ENCODE results near the gene CHRND. TPM values are rescaled to one million over a fixed set of nuclear protein-coding genes. Genes with fewer than 3 reads are reported as not detected.
"Not testable (repeated sequence)": the region's sequence is repeated elsewhere in the genome, so short reads cannot be mapped to it uniquely, and the experiment has no call there.

Gene CHRND
- total and polyA plus RNA-seq, 4 donors = not detected

DNA sequence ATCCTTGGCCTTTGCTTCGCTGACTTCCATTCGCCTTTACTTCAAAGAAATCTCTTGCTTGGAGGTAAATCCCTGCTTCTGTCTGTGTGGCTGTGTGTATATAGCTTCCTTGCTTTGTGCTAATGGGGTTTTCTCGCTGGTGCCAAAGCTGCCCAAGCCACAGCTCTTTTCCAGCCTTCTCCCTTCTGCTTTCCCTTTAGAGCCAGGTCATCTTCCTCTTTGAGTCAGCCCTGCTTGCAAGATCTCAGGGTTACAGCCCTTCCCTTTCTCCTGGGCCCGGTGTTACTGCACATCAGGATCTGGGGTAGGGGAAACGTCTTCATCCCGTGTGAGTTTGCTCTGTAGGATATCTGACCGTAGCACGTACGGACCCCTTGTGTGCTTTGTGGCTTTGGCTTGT, 43.6 kb downstream of the CHRND start:
- Histone ChIP-seq H3K9ac (ENCODE audit: low read depth in 1 of 2, low read length in 2 of 2) (no peak overlapping the region), H3K27me3 (ENCODE audit: control insufficient read depth in 4 of 4, insufficient read depth in 4 of 4, low read length in 3 of 4) (no peaks in the 10 kb centered on the region), H3K4me3 (ENCODE audit: low read depth in 1 of 3, low read length in 3 of 3) (no peak overlapping the region), H3K27ac (ENCODE audit: low read depth in 1 of 2, low read length in 2 of 2) (no peak overlapping the region), H3K9me3 (ENCODE audit: control insufficient read depth in 4 of 4, low read length in 3 of 4) (no peaks in the 10 kb centered on the region), H3K4me1 (ENCODE audit: control insufficient read depth in 4 of 4, insufficient read depth in 4 of 4, low read length in 3 of 4) (peaks cover 11 to 33% (median 30%) of the 10 kb centered on the region in 4 donors), H3K36me3 (ENCODE audit: control insufficient read depth in 4 of 4, insufficient read depth in 3 of 4, low read depth in 1 of 4, low read length in 3 of 4) (peaks cover 7 to 49% (median 40%) of the 10 kb centered on the region in 4 donors)
- no peak for DNase-seq (ENCODE audit: low spot score)
- TF ChIP-seq ZBTB33 (IDR thresholded peaks at IDR 0.05) = no peak
- no peak for TF ChIP-seq JUND (IDR thresholded peaks at IDR 0.05)
- TF ChIP-seq TAF1 (conservative IDR thresholded peaks at IDR 0.05) = no peak
- no peak for TF ChIP-seq EGR1 (IDR thresholded peaks at IDR 0.05; ENCODE audit: low read depth in 2 of 2)
- no peak for TF ChIP-seq FOXA2 (IDR thresholded peaks at IDR 0.05)
- TF ChIP-seq SP1 (IDR thresholded peaks at IDR 0.05) = no peak
- 94% methylated on average over 9 of the region's 9 CpGs for WGBS

GRCh38 chr2:232570481-232570880, 44.5 kb downstream of the CHRND start:
- H3K36me3 ChIP-seq (ENCODE audit: control insufficient read depth in 4 of 4, insufficient read depth in 3 of 4, low read depth in 1 of 4, low read length in 3 of 4) = peaks cover 7 to 42% (median 34%) of the 10 kb centered on the region in 4 donors
- 94% methylated on average over 6 of the region's 6 CpGs for WGBS
- not testable (repeated sequence) for H3K9ac ChIP-seq (ENCODE audit: low read depth in 1 of 2, low read length in 2 of 2); H3K4me3 ChIP-seq (ENCODE audit: low read depth in 1 of 3, low read length in 3 of 3); H3K27me3 ChIP-seq (ENCODE audit: control insufficient read depth in 4 of 4, insufficient read depth in 4 of 4, low read length in 3 of 4); DNase-seq (ENCODE audit: low spot score); H3K27ac ChIP-seq (ENCODE audit: low read depth in 1 of 2, low read length in 2 of 2); H3K9me3 ChIP-seq (ENCODE audit: control insufficient read depth in 4 of 4, low read length in 3 of 4)
- peaks cover 13 to 41% (median 38%) of the 10 kb centered on the region in 4 donors for H3K4me1 ChIP-seq (ENCODE audit: control insufficient read depth in 4 of 4, insufficient read depth in 4 of 4, low read length in 3 of 4)

GRCh38 chr2:232571026-232571474, 45.1 kb downstream of the CHRND start:
- Histone ChIP-seq H3K27ac (ENCODE audit: low read depth in 1 of 2, low read length in 2 of 2) (peak overlapping the region in 1 of 2 donors; percentile 2), H3K9ac (ENCODE audit: low read depth in 1 of 2, low read length in 2 of 2) (no peak overlapping the region), H3K27me3 (ENCODE audit: control insufficient read depth in 4 of 4, insufficient read depth in 4 of 4, low read length in 3 of 4) (no peaks in the 10 kb centered on the region), H3K36me3 (ENCODE audit: control insufficient read depth in 4 of 4, insufficient read depth in 3 of 4, low read depth in 1 of 4, low read length in 3 of 4) (peaks cover 4 to 39% (median 32%) of the 10 kb centered on the region in 4 donors), H3K4me3 (ENCODE audit: low read depth in 1 of 3, low read length in 3 of 3) (no peak overlapping the region), H3K4me1 (ENCODE audit: control insufficient read depth in 4 of 4, insufficient read depth in 4 of 4, low read length in 3 of 4) (peaks cover 13 to 41% (median 39%) of the 10 kb centered on the region in 4 donors), H3K9me3 (ENCODE audit: control insufficient read depth in 4 of 4, low read length in 3 of 4) (no peaks in the 10 kb centered on the region)
- DNase-seq (ENCODE audit: low spot score) = no peak
- 50% methylated on average over 7 of the region's 7 CpGs for WGBS
- TF ChIP-seq FOXA2 (IDR thresholded peaks at IDR 0.05) (no peak), RXRA (IDR thresholded peaks at IDR 0.05) (peak; percentile 70 to 77)

DNA sequence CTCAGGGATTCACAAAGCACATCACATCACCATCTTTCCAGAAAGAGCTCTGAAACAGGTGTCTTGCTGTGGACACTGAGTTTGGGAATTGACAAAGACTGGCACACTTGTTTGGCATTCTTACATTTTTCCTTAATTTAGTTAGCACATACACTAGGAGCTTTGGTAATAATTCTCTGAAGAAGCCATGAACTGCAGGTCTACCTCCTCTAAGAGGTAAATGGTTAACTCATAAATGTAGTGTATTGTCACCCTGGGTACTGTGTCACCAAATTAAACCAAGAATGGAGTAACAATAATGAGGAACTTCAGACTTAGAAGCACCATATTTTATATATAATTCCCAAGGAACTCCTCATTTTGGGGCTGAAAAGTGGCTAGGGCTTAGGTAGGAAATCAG, 47.1 kb downstream of the CHRND start:
- Histone ChIP-seq H3K27me3 (ENCODE audit: control insufficient read depth in 4 of 4, insufficient read depth in 4 of 4, low read length in 3 of 4) (no peaks in the 10 kb centered on the region), H3K9ac (ENCODE audit: low read depth in 1 of 2, low read length in 2 of 2) (no peak overlapping the region), H3K4me1 (ENCODE audit: control insufficient read depth in 4 of 4, insufficient read depth in 4 of 4, low read length in 3 of 4) (peaks cover 13 to 53% (median 51%) of the 10 kb centered on the region in 4 donors), H3K36me3 (ENCODE audit: control insufficient read depth in 4 of 4, insufficient read depth in 3 of 4, low read depth in 1 of 4, low read length in 3 of 4) (peaks cover 0 to 20% (median 18%) of the 10 kb centered on the region in 4 donors), H3K9me3 (ENCODE audit: control insufficient read depth in 4 of 4, low read length in 3 of 4) (no peaks in the 10 kb centered on the region), H3K27ac (ENCODE audit: low read depth in 1 of 2, low read length in 2 of 2) (peak overlapping the region; percentile 60 to 78), H3K4me3 (ENCODE audit: low read depth in 1 of 3, low read length in 3 of 3) (no peak overlapping the region)
- DNase-seq (ENCODE audit: low spot score) = no peak
- TF ChIP-seq RXRA (IDR thresholded peaks at IDR 0.05) (peak in 1 of 2 donors; percentile 56), FOXA2 (IDR thresholded peaks at IDR 0.05) (no peak), ATF3 (IDR thresholded peaks at IDR 0.05) (no peak), ZBTB33 (IDR thresholded peaks at IDR 0.05) (no peak), HNF4G (IDR thresholded peaks at IDR 0.05) (no peak), EGR1 (IDR thresholded peaks at IDR 0.05; ENCODE audit: low read depth in 2 of 2) (no peak), RAD21 (IDR thresholded peaks at IDR 0.05) (no peak), SP1 (IDR thresholded peaks at IDR 0.05) (no peak), GABPA (IDR thresholded peaks at IDR 0.05 in 1 of 2, conservative IDR thresholded peaks at IDR 0.05 in 1 of 2) (no peak), JUND (IDR thresholded peaks at IDR 0.05) (no peak), YY1 (IDR thresholded peaks at IDR 0.05) (peak; percentile 44), REST (IDR thresholded peaks at IDR 0.05) (no peak), MAX (IDR thresholded peaks at IDR 0.05) (no peak), FOXA1 (IDR thresholded peaks at IDR 0.05) (no peak), HNF4A (conservative IDR thresholded peaks at IDR 0.05) (peak in 1 of 2 donors; percentile 33)

Data from liver (tissue), 9 donors.